Measurements from ENCODE around the gene MSI2. TPM values are rescaled to one million over a fixed set of nuclear protein-coding genes. Genes with fewer than 3 reads are reported as not detected.

The MSI2 gene
- total RNA-seq, 1 donor from 2014 or later: 31.0 TPM

DNA sequence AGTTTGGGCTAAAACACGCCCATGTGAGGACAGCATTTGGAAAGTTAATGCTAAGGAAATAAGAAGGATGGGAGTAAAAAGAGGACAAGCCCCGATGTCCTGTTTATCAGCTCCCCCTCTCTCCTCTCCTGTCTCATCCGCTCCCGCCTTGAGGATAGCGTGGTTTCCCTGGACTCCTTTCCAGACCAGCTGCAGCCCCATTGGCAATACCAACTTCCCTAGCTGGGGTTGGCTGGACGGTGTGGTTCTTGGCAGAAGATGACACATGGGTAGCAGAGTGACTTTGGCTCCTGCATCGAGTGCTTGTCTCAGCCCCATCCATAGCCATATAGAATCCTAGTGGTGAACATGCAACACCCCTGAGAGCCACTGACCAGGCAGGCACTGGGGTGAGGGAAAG, 302.9 kb downstream of the MSI2 start:
- DNase-seq (ENCODE audit: low spot score in 2 of 2) (no peak), FAIRE-seq (no peak)

DNA sequence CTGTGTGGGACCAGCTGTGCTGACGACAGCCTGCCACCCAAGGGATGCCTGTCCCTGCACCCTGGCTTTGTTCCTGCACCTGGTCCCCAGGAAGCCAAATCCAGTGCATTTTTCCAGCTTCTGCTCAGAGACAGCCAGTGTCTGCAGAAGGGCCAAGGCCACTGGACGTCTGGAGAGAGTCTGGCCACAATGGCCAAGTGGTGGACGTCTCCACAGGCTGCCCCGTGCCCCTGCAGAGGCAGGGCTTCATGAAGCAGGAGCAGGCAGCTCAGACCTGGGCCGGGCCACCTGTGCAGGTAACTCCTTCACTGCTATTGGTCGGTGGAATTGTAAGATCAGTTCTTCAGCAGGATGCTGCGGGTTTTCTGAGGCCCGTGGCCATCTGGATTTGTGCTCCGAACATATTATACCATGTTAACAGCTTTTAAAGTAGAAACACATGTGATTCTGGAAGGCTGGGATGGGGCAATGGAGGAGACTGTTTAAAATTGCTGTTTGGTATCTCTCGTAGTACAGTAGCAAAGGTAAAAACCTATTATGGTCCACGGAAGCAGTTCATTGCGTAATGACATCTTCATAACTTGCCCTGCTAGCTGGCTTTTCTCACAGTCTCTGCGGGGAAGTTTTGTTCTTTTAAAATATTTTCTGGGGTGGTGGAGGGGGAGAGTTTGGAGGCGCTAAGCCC, 303.5 kb downstream of the MSI2 start:
- no peak for DNase-seq (ENCODE audit: low spot score in 2 of 2)
- no peak for FAIRE-seq

DNA sequence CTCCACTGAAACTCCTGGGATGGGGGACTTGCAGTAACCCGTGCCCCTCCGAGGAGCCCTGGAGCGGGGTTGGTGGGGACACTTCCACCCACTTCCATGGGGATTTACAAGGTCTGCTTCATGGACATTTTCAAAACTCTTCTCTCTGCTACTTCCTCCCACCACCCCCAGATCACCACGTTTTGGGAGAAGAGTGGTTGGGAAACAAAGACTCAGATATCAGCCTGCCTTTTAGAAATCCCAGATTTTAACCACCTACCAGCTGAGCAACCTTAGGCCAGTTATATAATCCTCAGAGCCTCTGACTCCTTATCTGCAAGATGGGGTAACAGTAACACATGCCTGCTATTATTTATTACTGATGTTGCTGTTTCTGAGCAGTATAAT, 304.0 kb downstream of the MSI2 start:
- DNase-seq (ENCODE audit: low spot score in 2 of 2) (no peak), FAIRE-seq (no peak)

DNA sequence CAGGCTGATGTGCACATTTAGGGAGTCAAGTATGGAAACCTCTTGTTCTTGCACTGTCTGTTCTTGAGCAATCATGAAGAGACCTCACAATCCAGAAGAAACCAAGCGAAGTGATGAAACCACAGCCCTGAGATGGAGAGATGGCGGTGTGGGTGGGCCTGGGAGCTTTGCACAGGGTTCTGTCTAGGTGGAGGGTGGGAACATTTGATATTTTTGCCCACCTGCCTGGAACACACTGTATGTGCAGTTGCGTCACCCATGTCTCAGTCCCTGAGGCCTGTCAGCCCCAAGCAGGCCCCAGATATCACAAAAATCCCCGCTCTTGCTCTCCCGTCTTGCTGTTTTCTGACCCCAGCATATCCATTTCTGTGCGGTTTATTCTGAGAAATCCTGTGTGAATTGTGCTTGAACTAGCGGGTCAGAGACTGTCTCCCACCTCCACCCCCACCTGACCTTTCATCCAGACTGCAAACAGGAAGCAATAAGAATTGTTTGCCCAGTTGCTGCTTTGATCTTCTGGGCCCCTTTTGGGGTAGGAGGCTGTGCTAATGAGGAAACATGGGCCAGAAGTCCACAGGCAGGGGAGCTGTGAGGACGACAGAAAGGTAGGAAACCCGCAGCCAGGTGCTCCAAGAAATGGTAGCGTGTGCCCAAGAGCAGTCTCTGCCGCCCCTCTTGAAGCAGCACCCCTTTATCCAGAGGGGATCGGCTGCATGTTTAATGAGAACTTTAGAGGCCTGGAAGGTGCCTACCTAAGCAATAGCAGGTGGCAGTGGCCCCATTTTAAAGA, 304.9 kb downstream of the MSI2 start:
- FAIRE-seq (no peak), DNase-seq (ENCODE audit: low spot score in 2 of 2) (no peak)

DNA sequence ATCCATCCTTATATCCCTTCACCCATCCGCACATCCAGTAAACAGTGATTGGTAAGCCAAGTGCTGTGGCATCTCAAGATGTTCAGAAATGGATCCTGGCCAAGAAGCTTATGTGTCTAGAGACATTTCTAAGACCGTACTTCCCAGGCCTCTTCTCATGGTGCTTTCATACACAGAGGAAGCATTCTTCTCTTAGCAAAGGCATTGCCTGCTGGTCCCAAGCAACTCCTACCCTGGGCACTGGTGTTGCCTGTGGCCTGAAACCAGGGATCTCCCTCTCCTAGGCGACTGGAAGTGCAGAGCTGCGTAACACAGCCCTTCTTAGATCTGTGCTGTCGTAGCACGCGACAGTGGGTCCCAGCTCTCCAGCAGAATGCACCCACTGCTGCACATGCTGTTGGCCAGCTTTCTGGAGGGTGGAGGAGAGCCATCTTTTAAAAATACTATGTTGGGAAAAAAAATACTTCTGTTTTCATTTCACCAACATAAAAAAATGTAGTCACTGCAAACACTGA, 305.9 kb downstream of the MSI2 start:
- DNase-seq (ENCODE audit: low spot score in 2 of 2): no peak
- FAIRE-seq: no peak

DNA sequence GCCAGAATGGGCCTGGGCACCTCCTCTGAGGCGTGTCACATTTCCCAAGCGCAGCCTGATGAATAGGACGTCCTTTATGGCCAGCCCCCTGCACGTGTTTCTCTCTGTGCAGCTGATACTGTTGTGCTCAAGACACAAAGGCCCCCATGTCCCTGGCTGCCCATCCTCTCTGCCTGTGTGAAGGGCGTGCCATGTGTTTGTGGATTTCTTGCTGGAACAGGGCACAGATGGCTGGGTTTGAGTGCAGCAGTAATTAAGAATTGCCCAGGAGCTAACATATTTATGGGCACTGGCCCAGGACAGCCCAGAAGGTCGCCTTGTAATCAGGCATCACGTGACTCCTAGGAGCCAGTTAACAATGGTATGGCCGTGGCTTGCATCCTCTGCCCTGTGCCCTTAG, 307.6 kb downstream of the MSI2 start:
- FAIRE-seq (no peak), DNase-seq (ENCODE audit: low spot score in 2 of 2) (no peak)

DNA sequence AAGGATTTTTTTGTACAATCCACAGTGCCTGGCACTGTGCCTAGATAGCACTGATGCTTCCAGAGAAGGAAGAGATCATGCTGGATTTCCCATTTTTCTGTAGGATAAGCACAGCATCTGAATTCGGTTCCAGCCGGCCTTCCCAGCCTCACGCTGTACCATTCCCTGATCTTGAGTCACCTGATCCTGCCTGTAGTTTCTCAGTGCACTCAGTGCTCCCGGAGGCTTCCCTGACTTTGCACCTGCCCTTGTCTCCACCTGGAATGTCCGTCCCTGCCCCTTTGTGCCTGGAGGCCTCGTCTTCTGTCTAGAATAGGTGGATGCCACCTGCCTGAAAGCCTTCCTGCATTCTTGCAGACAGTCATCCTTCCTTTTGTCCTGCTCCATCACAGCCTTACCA, 308.9 kb downstream of the MSI2 start:
- DNase-seq (ENCODE audit: low spot score in 2 of 2) (no peak), FAIRE-seq (no peak)

DNA sequence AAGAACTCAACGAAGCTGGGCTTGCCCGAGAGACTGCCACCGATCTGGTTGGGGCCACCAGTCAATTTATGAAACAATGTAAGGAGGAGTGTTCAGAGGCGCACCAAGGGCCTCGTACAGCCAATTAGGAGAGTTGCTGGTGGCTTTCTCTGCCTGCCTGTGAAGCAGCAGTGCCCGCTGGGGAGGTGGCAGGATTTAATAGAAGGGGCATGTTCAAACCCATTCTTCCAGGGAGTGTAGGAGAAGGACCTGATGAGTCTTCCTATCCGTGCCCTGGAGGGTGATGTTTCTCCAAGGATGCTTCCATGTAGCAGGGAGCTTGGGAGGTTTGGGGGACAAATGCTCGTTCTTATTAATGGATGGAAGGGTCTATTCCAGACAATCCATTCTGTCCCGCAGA, 310.4 kb downstream of the MSI2 start:
- FAIRE-seq (no peak), DNase-seq (ENCODE audit: low spot score in 2 of 2) (no peak)

DNA sequence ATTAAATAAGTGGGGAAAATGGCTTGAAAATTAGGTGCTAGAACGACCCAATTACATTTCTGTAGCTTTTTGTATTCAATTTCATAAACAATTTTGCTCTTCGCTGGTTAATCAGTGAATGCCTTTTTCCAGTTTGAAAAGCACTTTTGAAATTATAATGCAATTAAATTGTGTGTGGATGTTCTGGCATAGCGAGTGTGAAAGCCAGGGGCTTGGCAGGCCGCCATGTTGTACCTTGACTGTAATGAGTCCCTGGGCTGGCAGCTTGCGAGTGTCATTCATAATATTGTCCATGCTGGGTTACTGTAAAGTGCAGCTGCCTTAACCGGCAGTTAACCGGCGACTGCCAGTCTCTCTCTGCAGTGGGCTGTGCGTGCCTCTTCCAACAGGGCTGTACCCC, 310.9 kb downstream of the MSI2 start:
- DNase-seq (ENCODE audit: low spot score in 2 of 2): no peak
- FAIRE-seq: no peak

DNA sequence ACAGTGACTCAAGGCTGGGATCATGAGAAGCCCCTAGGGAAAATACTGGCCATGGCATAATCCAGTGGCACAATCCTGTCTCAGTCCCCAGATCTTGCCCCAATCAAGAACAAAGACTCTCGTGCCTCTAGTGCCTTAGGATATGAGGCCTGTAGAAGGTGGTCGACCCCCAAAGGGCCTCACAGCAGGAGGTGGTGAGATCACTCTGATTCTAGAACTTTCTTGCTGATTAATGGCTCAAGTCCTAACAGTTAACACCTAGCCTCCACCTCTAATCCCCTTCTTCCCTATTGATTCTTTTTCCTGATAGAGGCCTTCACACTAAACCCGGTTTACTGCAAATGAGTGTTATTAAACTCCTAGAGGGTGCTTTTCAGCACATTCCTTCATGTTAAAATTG, 312.0 kb downstream of the MSI2 start:
- FAIRE-seq (no peak), DNase-seq (ENCODE audit: low spot score in 2 of 2) (no peak)

DNA sequence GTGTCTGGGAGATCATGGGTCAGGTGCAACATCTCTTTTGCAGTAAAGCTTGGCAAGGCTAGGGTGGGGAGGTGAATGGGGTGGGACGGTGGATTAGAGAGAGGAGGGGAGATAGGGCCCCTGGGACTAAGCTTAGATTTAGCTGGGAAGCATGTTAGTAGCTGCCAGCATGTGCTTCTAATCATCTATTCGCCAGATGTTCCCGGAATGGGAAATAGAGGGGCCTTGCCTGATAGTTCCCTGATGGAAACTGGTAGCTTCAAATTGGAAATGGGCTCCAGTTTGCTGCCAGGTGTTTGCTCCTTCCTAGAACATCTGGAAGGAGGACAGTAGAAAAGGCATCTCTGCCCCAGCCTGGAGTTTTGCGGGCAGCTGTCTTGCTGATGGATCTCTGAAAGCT, 312.7 kb downstream of the MSI2 start:
- DNase-seq (ENCODE audit: low spot score in 2 of 2) (no peak), FAIRE-seq (no peak)

DNA sequence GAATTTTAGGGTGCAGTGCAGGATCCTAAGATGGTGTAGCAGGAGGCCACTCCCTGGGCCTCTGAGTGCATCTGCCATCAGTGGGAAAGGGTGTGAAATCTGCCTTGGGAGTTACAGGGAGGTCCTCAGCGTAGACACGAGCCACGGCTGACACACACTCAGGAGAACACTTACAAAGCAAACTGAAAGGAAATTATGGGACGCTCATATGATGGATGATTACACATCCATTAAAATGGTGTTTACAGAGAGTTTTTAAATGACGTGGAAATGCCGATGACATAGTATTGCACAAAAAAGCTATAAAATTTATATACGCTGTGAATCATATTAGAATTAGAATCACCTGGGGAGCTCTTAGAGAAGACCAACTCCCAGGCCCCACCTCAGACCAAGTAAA, 313.5 kb downstream of the MSI2 start:
- FAIRE-seq (no peak), DNase-seq (ENCODE audit: low spot score in 2 of 2) (no peak)

DNA sequence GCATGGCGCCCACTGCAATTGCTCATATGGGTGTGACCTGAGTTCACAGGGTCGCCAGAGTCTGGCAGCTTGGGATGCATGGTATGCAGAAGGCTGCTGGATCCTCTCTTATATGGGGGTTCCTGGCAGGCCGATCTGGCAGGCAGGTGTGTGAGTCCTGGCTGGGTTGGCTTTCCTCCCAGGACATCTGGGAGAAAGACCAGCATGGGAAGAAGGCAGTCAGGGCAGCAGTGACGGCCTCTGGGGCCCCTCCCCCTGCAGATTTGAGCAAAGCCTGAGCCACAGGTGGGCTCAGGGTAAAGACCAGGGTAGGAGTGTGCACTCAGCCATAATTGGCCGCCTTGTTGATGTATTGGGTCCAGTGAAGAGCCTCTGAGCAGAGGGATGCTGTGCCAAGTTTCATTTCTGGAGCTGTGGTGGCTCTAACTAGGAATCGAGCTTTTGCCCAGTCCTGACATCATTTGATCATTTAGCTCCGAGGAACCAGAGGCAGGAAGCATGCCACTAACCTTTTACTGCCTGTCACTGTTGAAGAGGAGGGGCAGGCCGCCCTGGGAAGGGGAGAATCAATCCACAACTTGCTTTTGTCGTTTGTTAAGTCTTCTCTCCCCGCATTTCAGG, 314.5 kb downstream of the MSI2 start:
- FAIRE-seq: no peak

DNA sequence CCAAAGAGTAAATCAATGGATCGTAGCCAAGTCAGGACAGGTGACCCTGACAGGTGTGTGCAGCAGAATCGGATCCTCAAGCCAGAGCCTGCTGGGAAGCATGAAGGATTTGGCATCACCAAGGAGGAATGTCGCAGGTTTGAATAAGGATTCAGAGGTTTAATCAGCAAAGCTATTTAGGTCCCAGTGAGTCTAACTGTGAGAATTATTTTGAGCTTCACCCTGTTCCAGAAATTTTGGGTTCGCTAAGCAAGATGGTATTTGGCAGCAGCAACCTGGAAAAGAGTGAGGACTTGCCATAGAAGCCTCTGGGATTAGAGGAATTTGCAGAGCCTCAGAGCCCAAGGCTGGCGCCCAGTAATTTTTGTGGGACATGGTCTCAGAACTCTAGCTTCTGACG, 315.7 kb downstream of the MSI2 start:
- no peak for FAIRE-seq
- DNase-seq (ENCODE audit: low spot score in 2 of 2): no peak

More for the DNA sequence above, 314.5 kb downstream of the MSI2 start:
- no peak for DNase-seq (ENCODE audit: low spot score in 2 of 2)

DNA sequence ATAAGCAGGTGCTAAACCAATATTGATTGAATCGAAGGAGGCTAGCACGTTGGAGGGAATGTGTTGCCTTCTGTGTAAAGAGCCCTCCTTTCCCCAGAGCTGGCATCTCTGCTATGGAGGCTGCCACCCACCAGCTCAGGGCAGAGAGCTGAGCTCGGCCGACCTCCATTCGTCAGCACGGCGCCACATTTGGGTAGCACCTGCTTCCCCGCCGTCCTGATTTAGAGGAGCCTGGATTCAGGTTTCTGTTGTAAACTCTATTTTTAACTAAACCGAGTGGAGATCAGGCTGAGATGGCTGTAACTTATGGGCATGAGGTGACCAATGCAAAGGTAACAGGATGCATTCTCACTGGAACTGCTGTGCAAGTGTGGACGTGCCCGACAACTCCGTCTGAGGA, 316.3 kb downstream of the MSI2 start:
- FAIRE-seq (no peak), DNase-seq (ENCODE audit: low spot score in 2 of 2) (no peak)

DNA sequence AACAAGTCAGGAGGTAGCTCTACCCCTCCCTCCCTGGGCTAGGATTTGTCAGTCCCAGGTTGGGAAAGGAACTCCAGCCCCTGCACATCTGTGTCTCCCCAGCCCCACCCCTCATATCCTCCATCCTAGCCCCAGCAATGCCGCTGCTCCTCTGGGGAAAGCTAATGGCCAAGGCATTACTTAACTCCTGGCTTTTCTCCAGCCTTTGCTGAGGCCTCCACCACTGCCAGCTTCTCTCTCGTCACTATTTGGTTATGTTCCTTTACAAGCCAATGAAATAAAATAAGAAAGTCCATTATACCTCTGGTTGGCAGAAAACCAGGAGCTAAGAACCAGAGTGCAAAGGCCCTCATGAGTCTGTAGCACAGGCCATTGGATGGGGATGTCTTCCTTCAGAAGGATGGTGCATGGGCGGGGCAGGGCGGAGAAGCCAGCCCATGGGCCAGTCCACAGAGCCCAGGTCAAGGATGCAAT, 317.8 kb downstream of the MSI2 start:
- no peak for DNase-seq (ENCODE audit: low spot score in 2 of 2)
- no peak for FAIRE-seq

DNA sequence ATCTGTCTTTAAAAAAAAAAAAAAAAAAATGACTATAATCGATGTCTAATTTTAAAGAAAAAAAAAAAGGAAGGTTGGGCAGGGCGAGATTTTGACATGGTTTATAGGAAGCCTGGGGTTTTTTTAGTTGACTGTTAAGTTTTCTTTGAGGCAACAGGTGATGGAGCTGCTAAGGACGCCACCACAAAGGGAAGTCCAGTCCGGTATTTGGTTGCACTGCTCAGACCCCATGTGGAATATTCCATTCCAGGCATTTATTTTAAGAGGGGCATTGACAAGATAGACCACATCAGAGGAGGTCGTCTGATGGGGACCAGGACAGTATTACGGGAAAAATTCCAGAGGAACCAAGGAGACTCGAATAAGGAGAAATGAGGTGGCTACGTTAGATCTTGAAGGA, 320.4 kb downstream of the MSI2 start:
- FAIRE-seq (no peak), DNase-seq (ENCODE audit: low spot score in 2 of 2) (no peak)

DNA sequence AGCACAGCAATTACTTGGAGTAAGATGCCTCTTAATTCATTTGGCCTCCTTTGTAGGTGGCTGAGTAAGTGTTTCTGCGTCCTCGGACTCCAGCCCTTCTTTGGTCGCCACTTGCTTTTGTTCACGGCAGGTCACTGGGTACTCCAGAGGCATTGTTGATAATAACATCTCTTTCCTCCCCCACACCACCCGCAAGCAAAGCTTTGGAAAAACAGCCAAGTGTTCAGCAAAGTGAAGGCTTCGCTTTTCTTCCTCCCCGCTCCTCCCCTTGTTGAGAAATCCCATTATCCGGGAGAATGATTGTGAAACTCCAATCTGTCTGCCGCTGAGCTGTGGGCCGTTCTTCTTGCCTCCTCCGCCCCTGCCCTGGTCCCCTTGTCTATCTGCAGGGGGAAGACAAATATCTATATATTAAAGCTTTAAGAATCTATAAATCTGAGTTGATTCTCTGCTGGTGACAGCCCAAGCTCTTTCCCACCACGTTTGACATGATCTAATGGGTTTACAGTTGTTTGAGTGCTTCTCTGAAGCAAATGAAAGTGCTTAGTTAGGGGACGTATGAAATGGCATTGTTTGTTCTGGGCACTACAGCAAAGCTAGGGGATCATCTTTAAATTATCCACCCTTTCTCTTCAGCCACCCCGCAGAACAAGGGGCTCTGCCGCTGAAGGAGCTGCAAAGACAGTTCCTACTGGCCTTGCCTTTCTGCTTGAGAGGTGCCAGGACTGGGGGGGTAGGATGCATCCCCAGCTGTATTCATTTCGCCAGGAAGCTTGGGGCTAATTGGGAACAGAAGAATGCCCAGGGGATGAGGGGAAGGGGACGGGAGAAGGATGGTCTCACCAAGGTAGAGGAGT, 321.7 kb downstream of the MSI2 start:
- FAIRE-seq (no peak), DNase-seq (ENCODE audit: low spot score in 2 of 2) (no peak)

DNA sequence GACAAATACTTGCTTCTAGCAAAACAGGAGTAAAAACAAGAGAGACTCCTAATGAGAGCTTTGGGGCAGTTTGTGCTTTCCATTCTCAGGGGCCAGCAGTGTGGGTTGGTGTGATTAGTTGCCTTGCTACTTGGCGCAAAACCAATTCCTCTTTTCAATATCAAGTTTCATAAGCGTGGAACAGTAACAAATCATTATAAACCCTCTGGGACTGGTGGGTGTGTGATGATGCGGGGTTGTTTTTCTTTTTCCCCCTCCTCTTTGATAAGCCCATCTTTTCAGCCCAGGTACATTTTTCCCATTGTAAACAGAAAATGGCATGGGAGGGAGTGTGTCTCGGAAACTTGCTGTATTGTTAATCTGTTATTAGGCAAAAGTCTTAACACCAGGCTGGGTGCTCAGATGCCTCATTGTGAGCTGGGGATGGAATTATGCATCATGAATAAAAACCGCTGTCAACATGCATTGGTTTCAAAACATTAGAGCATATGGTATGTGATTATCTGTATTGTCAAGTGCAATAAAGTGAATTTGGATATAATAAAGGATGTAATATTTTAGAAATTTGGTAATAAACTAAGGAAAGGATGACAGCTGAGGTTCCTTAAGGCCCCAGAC, 322.4 kb downstream of the MSI2 start:
- no peak for FAIRE-seq
- no peak for DNase-seq (ENCODE audit: low spot score in 2 of 2)

DNA sequence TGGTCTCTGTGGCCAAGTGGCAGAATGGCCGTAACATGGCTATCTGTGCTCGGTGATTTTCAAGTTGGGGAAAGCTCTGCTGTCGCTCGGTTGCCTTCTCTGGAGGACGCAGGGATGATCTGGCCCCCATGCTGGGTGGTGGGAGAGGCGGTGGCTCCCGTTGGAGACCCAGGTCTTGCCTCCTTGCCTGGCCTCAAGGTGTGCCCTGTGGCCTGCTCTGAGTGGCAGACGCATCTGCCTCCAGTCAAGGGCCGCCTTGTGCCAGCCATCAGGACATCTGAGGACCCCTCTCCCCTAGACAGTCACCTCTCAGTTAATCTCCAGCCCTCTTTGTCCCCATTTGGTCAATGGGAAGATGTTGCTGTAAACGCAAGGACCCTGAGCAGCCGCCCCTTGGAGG, 322.9 kb downstream of the MSI2 start:
- FAIRE-seq: no peak

More for the DNA sequence above, 322.9 kb downstream of the MSI2 start:
- DNase-seq (ENCODE audit: low spot score in 2 of 2): no peak

All from frontal cortex (tissue), 4 donors.